Gastrocnemius medialis (tissue), 4 donors: ENCODE data around the gene TMEM132D. TPM values are rescaled to one million over a fixed set of nuclear protein-coding genes. Genes with fewer than 3 reads are reported as not detected.

ENCODE experiments used
- ATAC-seq, 2 donors: fragments of 150-250 bp; one replicate each; pipeline ENCODE4 v1.9.1; 2016
- DNase-seq, 2 donors: peaks; one replicate each; pipeline ENCODE4 v3.0.0-alpha.2; 2019
- H3K27ac ChIP-seq, 4 donors: fragments of 200-600 bp; sonication (generic); 1 replicate in 1 of 4; 2 replicates in 3 of 4; pipeline ENCODE4 v1.5.1; 2016 to 2018; ENCODE audit warnings: mild to moderate bottlenecking in 2 of 4, moderate library complexity in 1 of 4
- H3K27me3 ChIP-seq, 3 donors: fragments of 200-600 bp; sonication (generic) in 2 of 3; 1 replicate in 1 of 3; 2 replicates in 2 of 3; pipeline versions ENCODE4 v1.5.1 to v1.6.0; 2016 to 2019; ENCODE audit warnings: mild to moderate bottlenecking in 1 of 3, moderate library complexity in 1 of 3
- H3K36me3 ChIP-seq, 2 donors: fragments of 200-600 bp; sonication (generic) in 1 of 2; one replicate each; pipeline ENCODE4 v1.5.1; 2017 to 2018
- H3K4me1 ChIP-seq, 2 donors: fragments of 200-600 bp; sonication (generic) in 1 of 2; one replicate each; pipeline ENCODE4 v1.5.1; 2016 to 2017; ENCODE audit warnings: mild to moderate bottlenecking in 2 of 2
- H3K4me3 ChIP-seq, 4 donors: fragments of 200-600 bp; sonication (generic) in 3 of 4; 1 replicate in 1 of 4; 2 replicates in 3 of 4; pipeline ENCODE4 v1.5.1; 2016 to 2019; ENCODE audit warnings: mild to moderate bottlenecking in 2 of 4
- H3K9me3 ChIP-seq, 3 donors: fragments of 200-600 bp; sonication (generic) in 2 of 3; 1 replicate in 1 of 3; 2 replicates in 2 of 3; pipeline ENCODE4 v1.5.1; 2016 to 2019
- POLR2A ChIP-seq, 2 donors: fragments of 450-650 bp; IDR thresholded peaks; one replicate each; pipeline ENCODE4 v1.6.1; 2017; ENCODE audit warnings: antibody characterized with exemption in 2 of 2, mild to moderate bottlenecking in 2 of 2, moderate library complexity in 2 of 2
- in situ Hi-C, 4 donors: fragments of 200-750 bp; cut with MboI; loops; one replicate each; pipeline versions ENCODE4 v1.15.0 to v1.8.0; 2017; ENCODE audit warnings: low sequenced_read_pairs in 4 of 4
- intact Hi-C: fragments of 100-400 bp; cut with DNase I; formaldehyde crosslinking; loops from one replicate; pipeline ENCODE4 v1.15.1; 2023; ENCODE audit warnings: low total_unique reads
- total RNA-seq, 4 donors: library from RNA; depleted of rRNA; stranded (reverse); fragments of >200 nt; gene quantifications; one replicate each; pipeline versions ENCODE4 v1.1.0 to v1.2.3, GENCODE V29; 2016
- TF ChIP-seq, protein P1 (sequence below), 5 experiments: fragments of 450-650 bp in 3 of 5; fragments of 200-600 bp in 2 of 5; sonication (generic) in 2 of 5; IDR thresholded peaks in 4 of 5; conservative IDR thresholded peaks in 1 of 5; 1 replicate in 4 of 5; 2 replicates in 1 of 5; pipeline ENCODE4 v1.5.1; 2016 to 2019; ENCODE audit warnings: antibody characterized with exemption in 5 of 5, mild to moderate bottlenecking in 3 of 5, moderate library complexity in 3 of 5

TMEM132D gene
- total RNA-seq, 4 donors from 2014 or later, result not detected

DNA sequence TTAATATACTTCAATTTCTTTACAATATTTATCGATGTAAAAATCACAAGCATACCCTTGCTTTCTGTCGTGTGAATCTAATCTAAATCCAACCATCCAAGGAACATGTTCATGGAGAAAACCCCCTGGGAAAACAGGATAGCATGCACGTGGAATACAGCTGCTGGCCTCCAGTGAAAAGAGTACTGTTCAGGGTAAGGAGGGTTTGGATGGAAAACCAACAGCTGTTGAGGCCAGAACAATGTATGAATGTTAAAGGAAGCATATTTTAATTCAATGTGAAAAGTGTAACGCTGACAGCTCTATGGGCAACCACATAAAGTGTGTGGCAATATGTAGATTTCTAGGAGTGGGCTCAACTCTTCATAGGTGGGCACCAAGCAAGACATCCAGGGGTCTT, 344.0 kb downstream of the TMEM132D start:
- H3K9me3 ChIP-seq, result no peaks in the 10 kb centered on the region
- in situ Hi-C loops (no loop called here), intact Hi-C loops (no loop called here)
- H3K4me1 ChIP-seq, result no peaks in the 10 kb centered on the region
- TF ChIP-seq POLR2A (IDR thresholded peaks at IDR 0.05), result no peak
- TF ChIP-seq, protein P1, sequence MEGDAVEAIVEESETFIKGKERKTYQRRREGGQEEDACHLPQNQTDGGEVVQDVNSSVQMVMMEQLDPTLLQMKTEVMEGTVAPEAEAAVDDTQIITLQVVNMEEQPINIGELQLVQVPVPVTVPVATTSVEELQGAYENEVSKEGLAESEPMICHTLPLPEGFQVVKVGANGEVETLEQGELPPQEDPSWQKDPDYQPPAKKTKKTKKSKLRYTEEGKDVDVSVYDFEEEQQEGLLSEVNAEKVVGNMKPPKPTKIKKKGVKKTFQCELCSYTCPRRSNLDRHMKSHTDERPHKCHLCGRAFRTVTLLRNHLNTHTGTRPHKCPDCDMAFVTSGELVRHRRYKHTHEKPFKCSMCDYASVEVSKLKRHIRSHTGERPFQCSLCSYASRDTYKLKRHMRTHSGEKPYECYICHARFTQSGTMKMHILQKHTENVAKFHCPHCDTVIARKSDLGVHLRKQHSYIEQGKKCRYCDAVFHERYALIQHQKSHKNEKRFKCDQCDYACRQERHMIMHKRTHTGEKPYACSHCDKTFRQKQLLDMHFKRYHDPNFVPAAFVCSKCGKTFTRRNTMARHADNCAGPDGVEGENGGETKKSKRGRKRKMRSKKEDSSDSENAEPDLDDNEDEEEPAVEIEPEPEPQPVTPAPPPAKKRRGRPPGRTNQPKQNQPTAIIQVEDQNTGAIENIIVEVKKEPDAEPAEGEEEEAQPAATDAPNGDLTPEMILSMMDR (IDR thresholded peaks at IDR 0.05 in 4 of 5, conservative IDR thresholded peaks at IDR 0.05 in 1 of 5), result no peak
- H3K4me3 ChIP-seq, result no peak overlapping the region
- no peak for DNase-seq
- no peaks in the 10 kb centered on the region for H3K27me3 ChIP-seq
- H3K27ac ChIP-seq, result no peak overlapping the region
- no peak for ATAC-seq
- H3K36me3 ChIP-seq, result no peaks in the 10 kb centered on the region

DNA sequence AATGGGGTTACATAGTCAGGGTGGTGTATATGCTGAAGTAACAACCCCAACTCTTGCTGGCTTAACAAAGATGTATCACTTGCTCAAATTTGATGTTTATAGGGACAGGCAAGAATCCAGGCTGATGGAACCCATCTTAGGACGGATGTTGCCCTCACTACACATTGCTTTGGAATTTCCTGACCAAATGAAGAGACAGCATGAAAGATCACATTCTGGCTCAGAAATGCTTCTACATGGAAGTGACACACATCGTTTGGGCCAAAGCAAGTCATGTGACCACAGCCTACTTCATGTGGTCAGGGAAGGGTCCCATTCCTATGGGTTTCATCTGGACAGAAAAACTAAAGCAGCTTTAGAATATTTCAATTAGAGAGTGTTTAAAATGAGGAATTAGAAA, 345.8 kb downstream of the TMEM132D start:
- H3K36me3 ChIP-seq, result no peaks in the 10 kb centered on the region
- no peak for TF ChIP-seq POLR2A (IDR thresholded peaks at IDR 0.05)
- TF ChIP-seq, protein P1 (IDR thresholded peaks at IDR 0.05 in 4 of 5, conservative IDR thresholded peaks at IDR 0.05 in 1 of 5), result no peak
- no peaks in the 10 kb centered on the region for H3K9me3 ChIP-seq
- no peaks in the 10 kb centered on the region for H3K27me3 ChIP-seq
- no peaks in the 10 kb centered on the region for H3K4me1 ChIP-seq
- no peak for ATAC-seq
- DNase-seq, result no peak
- intact Hi-C loops (no loop called here), in situ Hi-C loops (no loop called here)
- H3K4me3 ChIP-seq, result no peak overlapping the region
- no peak overlapping the region for H3K27ac ChIP-seq

DNA sequence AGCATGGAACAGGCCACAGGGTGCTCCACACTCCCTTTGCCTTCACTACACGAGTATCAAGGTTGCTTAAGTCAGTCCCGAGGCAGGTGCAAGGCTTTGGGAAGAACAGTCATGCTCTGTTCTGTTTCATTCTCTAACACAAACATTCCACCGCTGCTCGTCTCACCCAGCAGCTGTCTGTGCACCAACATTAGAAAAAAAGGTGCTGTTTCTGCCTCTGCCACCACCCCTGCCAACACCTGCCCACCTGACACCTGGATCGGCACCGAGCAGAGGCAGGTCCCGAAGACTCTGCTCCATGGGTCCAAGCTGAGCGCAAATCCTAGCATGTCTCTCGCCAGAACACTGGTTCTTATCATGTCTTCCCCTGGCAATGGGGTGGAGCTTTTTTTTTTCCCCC, 347.7 kb downstream of the TMEM132D start:
- no peak for ATAC-seq
- H3K9me3 ChIP-seq, result no peaks in the 10 kb centered on the region
- H3K27ac ChIP-seq, result no peak overlapping the region
- H3K27me3 ChIP-seq, result no peaks in the 10 kb centered on the region
- TF ChIP-seq, protein P1 (IDR thresholded peaks at IDR 0.05 in 4 of 5, conservative IDR thresholded peaks at IDR 0.05 in 1 of 5), result no peak
- no peak for TF ChIP-seq POLR2A (IDR thresholded peaks at IDR 0.05)
- H3K36me3 ChIP-seq, result no peaks in the 10 kb centered on the region
- in situ Hi-C loops, result no loop called here
- intact Hi-C loops, result no loop called here
- H3K4me1 ChIP-seq, result no peaks in the 10 kb centered on the region
- no peak for DNase-seq
- H3K4me3 ChIP-seq, result no peak overlapping the region

DNA sequence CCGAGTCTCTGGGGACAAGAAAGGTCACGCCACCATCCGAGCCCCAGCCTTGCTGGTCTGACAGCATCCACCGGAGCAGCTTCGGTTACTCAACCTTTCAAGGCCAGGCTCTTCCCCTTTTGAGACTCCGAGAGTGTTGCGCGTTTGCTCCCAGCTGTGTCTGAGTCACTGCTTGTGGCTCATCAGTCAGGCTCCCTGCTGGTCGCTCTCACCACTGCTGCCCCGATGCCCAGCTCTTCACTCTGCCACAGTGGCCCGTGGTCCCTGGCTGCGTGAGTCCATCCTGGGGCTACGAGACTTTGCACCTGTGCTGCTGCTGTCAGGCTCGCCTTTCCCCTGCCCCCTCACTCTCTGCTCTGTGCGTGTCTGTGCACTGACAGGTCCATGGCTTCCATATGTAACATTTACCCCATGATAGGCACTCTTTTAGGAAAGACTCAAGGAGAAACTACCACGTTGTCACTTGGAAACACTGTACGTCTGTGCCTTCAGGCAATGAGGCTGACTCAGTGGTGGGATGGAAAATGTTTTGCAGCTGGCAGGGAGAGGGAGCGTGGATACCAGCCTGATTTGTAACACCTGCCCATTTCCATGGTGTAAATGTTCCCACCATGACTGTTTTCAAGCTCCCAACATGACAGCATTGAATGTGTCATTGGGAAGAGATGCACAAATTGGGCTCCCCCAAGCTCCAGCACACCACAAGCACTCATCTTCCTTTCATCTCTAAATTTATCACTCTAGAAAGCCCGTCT, 350.7 kb downstream of the TMEM132D start:
- intact Hi-C loops (no loop called here), in situ Hi-C loops (no loop called here)
- Histone ChIP-seq H3K9me3 (no peaks in the 10 kb centered on the region), H3K4me3 (no peak overlapping the region), H3K27me3 (no peaks in the 10 kb centered on the region), H3K27ac (no peak overlapping the region), H3K36me3 (no peaks in the 10 kb centered on the region), H3K4me1 (no peaks in the 10 kb centered on the region)
- DNase-seq (no peak), ATAC-seq (no peak)
- TF ChIP-seq POLR2A (IDR thresholded peaks at IDR 0.05), result no peak

DNA sequence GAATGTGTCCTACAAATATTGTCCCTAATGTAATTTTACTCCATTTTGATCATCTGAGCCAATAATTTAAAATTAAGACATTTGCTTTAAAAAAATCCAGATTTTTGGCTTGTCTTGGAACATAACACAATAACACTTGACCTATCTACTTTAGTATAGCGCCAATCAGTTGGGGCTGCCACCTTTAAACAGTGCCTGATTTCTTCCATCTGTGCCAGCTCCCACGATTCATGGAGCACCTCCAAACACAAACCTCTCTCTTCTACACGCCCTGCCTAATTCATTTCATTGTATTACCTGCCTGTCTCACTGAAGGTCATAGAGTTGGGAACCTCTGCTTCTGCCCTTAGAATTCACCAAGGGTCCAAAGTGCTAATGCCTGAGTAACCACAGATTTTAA, 352.4 kb downstream of the TMEM132D start:
- H3K4me3 ChIP-seq, result no peak overlapping the region
- H3K4me1 ChIP-seq, result no peaks in the 10 kb centered on the region
- intact Hi-C loops, result no loop called here
- DNase-seq (no peak), ATAC-seq (no peak)
- no peaks in the 10 kb centered on the region for H3K27me3 ChIP-seq
- no peaks in the 10 kb centered on the region for H3K36me3 ChIP-seq
- H3K27ac ChIP-seq, result no peak overlapping the region
- in situ Hi-C loops, result no loop called here
- TF ChIP-seq, protein P1 (IDR thresholded peaks at IDR 0.05 in 4 of 5, conservative IDR thresholded peaks at IDR 0.05 in 1 of 5), result no peak
- TF ChIP-seq POLR2A (IDR thresholded peaks at IDR 0.05), result no peak
- H3K9me3 ChIP-seq, result no peaks in the 10 kb centered on the region
